Smooth muscle cell (in vitro differentiated cells): ENCODE data around the gene CLEC10A. TPM values are rescaled to one million over a fixed set of nuclear protein-coding genes. Genes with fewer than 3 reads are reported as not detected.

Experiments
- DNase-seq: peaks from one replicate; lab custom pipeline; 2025; ENCODE audit not compliant: unreplicated experiment; lab: John Stamatoyannopoulos, UW
- H2AFZ ChIP-seq: fragments of 200-600 bp; sonication (generic); 2 replicates; pipeline ENCODE4 v1.6.0; 2016; ENCODE audit warnings: antibody characterized with exemption, low read depth, mild to moderate bottlenecking
- H3F3A ChIP-seq: fragments of 200-600 bp; sonication (generic); 2 replicates; pipeline ENCODE4 v1.6.0; 2017; ENCODE audit warnings: antibody characterized with exemption, low read depth
- H3K27ac ChIP-seq: fragments of 200-600 bp; sonication (generic); 2 replicates; pipeline ENCODE4 v1.5.1; 2016; ENCODE audit warnings: low read depth, mild to moderate bottlenecking
- H3K27me3 ChIP-seq: fragments of 200-600 bp; sonication (generic); 2 replicates; pipeline ENCODE4 v1.6.1; 2016; ENCODE audit warnings: low read depth, mild to moderate bottlenecking
- H3K36me3 ChIP-seq: fragments of 200-600 bp; sonication (generic); 2 replicates; pipeline ENCODE4 v1.5.1; 2016; ENCODE audit warnings: low read depth
- H3K4me1 ChIP-seq: fragments of 200-600 bp; sonication (generic); 2 replicates; pipeline ENCODE4 v1.5.1; 2016; ENCODE audit warnings: low read depth
- H3K4me2 ChIP-seq: fragments of 200-600 bp; sonication (generic); 2 replicates; pipeline ENCODE4 v1.6.0; 2016; ENCODE audit warnings: mild to moderate bottlenecking
- H3K4me3 ChIP-seq: fragments of 200-600 bp; sonication (generic); 2 replicates; pipeline ENCODE4 v1.5.1; 2016; ENCODE audit warnings: mild to moderate bottlenecking
- H3K79me2 ChIP-seq: fragments of 200-600 bp; sonication (generic); 2 replicates; pipeline ENCODE4 v1.6.0; 2016; ENCODE audit warnings: low read depth, mild to moderate bottlenecking
- H3K9ac ChIP-seq: fragments of 200-600 bp; sonication (generic); 2 replicates; pipeline ENCODE4 v1.6.0; 2016; ENCODE audit warnings: low read depth
- H3K9me3 ChIP-seq: fragments of 200-600 bp; sonication (generic); replicated peaks from 2 replicates; pipeline ENCODE4 v1.5.1; 2016; ENCODE audit warnings: low read depth
- H4K20me1 ChIP-seq: fragments of 200-600 bp; sonication (generic); 2 replicates; pipeline ENCODE4 v1.6.0; 2016; ENCODE audit warnings: low read depth
- WGBS: methylation state at CpG from one replicate; pipeline ENCODE4 v1.1.7; 2016; ENCODE audit warnings: low lambda C conversion rate; 5-methylcytosine and 5-hydroxymethylcytosine counted together
- polyA plus RNA-seq: library from polyadenylated mRNA; unstranded; fragments of >200 nt; fragmentation: Nextera tagmentation; extraction: Ambion mirVana; gene quantifications from 2 replicates; pipeline ENCODE4 v1.2.1, GENCODE V29; 2016
- total RNA-seq: library from RNA; depleted of rRNA; stranded (reverse); fragments of >200 nt; gene quantifications from 2 replicates; pipeline ENCODE4 v1.2.3, GENCODE V29; 2014
- TF ChIP-seq, protein P1 (sequence below): fragments of 200-600 bp; sonication (generic); IDR thresholded peaks from 2 replicates; pipeline ENCODE4 v1.5.1; 2017; ENCODE audit warnings: borderline replicate concordance, mild to moderate bottlenecking, antibody characterized with exemption; ENCODE audit not compliant: insufficient read depth, poor library complexity, severe bottlenecking

CLEC10A gene
- total and polyA plus RNA-seq, 2 experiments from 2014 or later: not detected

DNA sequence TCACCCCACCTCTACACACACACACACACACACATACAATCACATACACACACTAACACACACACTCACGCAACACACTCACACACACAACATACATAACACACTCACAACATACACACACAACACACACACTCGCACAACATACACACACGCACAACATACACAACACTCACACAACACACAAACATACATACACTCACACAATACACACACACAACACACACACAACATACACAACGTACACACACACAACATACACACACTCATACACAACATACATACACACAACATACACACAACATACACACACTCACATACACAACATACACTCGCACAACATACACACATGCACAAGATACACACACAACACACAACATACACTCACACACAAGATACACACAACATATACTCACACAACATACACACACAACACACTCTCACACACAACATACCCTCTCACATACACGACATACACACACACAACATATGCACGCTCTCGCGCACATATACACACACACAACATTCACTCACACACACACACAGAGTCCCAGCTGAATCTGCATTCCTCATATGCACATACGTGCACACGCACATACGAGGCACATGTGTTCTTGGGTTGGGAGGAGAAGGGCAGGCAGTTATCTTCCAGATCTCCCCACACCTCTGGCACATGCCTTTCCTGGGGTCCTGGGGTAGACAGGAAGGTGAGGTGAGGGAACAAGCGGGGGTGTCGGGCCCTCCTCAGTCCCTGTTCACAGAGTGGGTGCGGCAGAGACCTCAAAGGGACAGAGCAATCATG is 33.4 kb upstream of the CLEC10A start:
- Histone ChIP-seq H3K4me1 (no peaks in the 10 kb centered on the region), H3K4me3 (no peak overlapping the region), H2AFZ (no peak overlapping the region), H3K9me3 (no peaks in the 10 kb centered on the region), H3K36me3 (no peaks in the 10 kb centered on the region), H3K9ac (no peak overlapping the region), H3K79me2 (no peaks in the 10 kb centered on the region), H3F3A (no peaks in the 10 kb centered on the region), H3K27ac (no peak overlapping the region), H3K27me3 (no peaks in the 10 kb centered on the region), H4K20me1 (no peaks in the 10 kb centered on the region), H3K4me2 (no peak overlapping the region)
- DNase-seq: no peak
- WGBS: 97% methylated on average over 15 of the region's 15 CpGs
- TF ChIP-seq, protein P1, sequence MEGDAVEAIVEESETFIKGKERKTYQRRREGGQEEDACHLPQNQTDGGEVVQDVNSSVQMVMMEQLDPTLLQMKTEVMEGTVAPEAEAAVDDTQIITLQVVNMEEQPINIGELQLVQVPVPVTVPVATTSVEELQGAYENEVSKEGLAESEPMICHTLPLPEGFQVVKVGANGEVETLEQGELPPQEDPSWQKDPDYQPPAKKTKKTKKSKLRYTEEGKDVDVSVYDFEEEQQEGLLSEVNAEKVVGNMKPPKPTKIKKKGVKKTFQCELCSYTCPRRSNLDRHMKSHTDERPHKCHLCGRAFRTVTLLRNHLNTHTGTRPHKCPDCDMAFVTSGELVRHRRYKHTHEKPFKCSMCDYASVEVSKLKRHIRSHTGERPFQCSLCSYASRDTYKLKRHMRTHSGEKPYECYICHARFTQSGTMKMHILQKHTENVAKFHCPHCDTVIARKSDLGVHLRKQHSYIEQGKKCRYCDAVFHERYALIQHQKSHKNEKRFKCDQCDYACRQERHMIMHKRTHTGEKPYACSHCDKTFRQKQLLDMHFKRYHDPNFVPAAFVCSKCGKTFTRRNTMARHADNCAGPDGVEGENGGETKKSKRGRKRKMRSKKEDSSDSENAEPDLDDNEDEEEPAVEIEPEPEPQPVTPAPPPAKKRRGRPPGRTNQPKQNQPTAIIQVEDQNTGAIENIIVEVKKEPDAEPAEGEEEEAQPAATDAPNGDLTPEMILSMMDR: no peak

DNA sequence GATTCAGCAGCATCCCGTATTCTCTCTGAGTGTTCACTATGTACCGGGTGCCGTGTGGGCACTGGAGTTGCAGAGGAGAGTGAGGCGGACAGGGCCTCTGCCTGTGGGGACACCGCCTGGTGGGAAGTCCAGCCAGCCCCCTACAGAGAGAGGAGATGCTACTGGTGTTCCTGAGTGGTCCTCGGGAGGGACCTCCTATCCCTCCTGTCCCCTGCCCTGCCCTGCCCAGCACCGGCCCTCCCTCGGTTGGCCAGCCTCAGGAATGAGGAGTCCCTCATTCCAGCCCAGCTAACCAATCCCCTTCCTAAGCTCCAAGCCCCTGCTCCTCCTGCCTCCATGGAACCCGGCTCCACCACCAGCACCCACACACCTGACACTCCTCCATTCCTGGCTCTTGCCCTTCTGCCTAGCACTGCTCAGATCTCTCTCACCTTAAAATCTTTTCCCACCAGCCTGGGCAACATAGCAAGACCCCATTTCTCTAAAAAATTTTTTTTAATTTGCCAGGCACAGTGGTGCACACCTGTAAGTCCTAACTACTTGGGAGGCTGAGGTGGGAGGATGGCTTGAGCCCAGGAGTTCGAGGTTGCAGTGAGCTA is 32.6 kb upstream of the CLEC10A start:
- no peak overlapping the region for H3K27ac ChIP-seq
- no peak overlapping the region for H3K4me2 ChIP-seq
- 81% methylated on average over 7 of the region's 10 CpGs for WGBS
- no peaks in the 10 kb centered on the region for H3K79me2 ChIP-seq
- H3K4me1 ChIP-seq: no peaks in the 10 kb centered on the region
- H3K9me3 ChIP-seq: no peaks in the 10 kb centered on the region
- no peak overlapping the region for H3K4me3 ChIP-seq
- no peak for DNase-seq
- no peak overlapping the region for H3K9ac ChIP-seq
- H4K20me1 ChIP-seq: no peaks in the 10 kb centered on the region
- no peaks in the 10 kb centered on the region for H3K36me3 ChIP-seq
- no peak overlapping the region for H2AFZ ChIP-seq
- TF ChIP-seq, protein P1: no peak
- H3K27me3 ChIP-seq: no peaks in the 10 kb centered on the region
- no peaks in the 10 kb centered on the region for H3F3A ChIP-seq

GRCh38 chr17:7111784-7112509 is 31.9 kb upstream of the CLEC10A start:
- 80% methylated on average over 10 of the region's 12 CpGs for WGBS
- Histone ChIP-seq H3K27ac (no peak overlapping the region), H3K9ac (no peak overlapping the region), H3K27me3 (no peaks in the 10 kb centered on the region), H3K4me2 (no peak overlapping the region), H3K9me3 (no peaks in the 10 kb centered on the region), H3K79me2 (no peaks in the 10 kb centered on the region), H4K20me1 (no peaks in the 10 kb centered on the region), H2AFZ (no peak overlapping the region), H3F3A (no peaks in the 10 kb centered on the region), H3K36me3 (no peaks in the 10 kb centered on the region), H3K4me1 (no peaks in the 10 kb centered on the region), H3K4me3 (no peak overlapping the region)
- TF ChIP-seq, protein P1: no peak
- DNase-seq: no peak
